Measurements from ENCODE around the gene HMG20A.

Gene HMG20A

GRCh38 chr15:77425104-77425503, 4.4 kb downstream of the HMG20A start:
- in situ Hi-C loops (cut with MboI; ENCODE audit: low sequenced_read_pairs): no loop called here

GRCh38 chr15:77426377-77426776, 5.7 kb downstream of the HMG20A start:
- in situ Hi-C loops (cut with MboI; ENCODE audit: low sequenced_read_pairs): no loop called here

DNA sequence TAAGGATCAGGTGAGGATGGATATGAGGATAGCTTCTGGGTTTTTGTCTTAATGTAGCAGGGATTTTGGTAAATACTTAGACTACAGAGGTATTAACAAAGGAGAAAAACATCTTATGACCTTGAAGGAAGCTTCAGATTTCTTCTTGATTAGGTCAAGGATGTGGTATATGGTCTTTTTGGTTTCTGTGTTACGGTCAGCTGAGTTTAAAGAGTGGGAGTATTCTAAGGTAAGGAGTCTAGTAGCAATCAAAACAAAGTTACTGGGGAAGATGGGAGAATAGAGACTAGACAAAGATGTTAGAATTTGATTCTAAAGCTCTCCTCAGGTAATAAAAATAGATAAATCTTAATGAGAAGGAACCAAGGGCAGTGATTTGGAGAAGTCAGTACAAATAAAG, 6.2 kb downstream of the HMG20A start:
- in situ Hi-C loops (cut with MboI; ENCODE audit: low sequenced_read_pairs): no loop called here

- in situ Hi-C loops (cut with MboI; ENCODE audit: low sequenced_read_pairs): no loop called here
These were observed 9.5 kb downstream of the HMG20A start for GRCh38 chr15:77430213-77430612.

DNA sequence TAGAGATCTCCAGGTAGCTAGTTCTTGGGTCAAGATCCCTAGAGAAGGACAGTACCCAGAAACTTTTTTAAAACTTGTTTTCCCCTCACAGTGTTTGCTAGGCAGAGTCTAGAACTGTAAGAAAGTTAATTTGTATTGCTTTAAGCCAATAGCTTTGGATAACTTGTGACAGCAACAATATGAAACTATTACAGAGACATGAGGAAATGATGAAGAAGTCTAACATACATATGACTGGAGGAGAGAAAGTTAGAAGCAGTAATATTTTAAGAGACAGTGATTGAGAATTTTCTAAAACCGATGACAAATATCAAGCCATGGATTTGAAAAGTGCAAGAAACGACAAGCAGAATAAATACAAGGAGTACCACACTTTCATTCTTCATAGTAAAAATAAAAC, 10.0 kb downstream of the HMG20A start:
- in situ Hi-C loops (cut with MboI; ENCODE audit: low sequenced_read_pairs): no loop called here

DNA sequence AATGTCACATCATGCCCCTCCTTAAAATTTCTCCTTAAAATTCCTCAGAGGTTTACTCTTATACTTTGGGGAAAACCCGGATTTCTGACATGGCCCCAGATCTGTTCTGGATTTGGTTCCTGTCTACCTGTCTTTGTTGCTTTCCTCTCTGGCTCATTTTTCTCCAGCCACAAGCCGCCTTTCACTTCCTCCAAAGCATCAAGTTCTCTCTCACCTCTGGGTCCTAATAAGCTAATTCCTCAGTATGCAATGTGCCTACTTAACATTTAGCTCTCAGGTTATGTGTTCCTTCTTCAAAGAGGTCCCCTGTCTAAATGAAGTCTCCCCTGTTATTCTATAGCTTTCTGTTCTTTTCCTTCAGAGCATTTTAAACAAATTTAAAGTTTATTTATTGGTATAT, 16.1 kb downstream of the HMG20A start:
- in situ Hi-C loops (cut with MboI; ENCODE audit: low sequenced_read_pairs): no loop called here

GRCh38 chr15:77437264-77437663, 16.6 kb downstream of the HMG20A start:
- in situ Hi-C loops (cut with MboI; ENCODE audit: low sequenced_read_pairs): no loop called here

GRCh38 chr15:77440378-77440999, 19.8 kb downstream of the HMG20A start:
- in situ Hi-C loops (cut with MboI; ENCODE audit: low sequenced_read_pairs): no loop called here

GRCh38 chr15:77446840-77447390, 26.2 kb downstream of the HMG20A start:
- in situ Hi-C loops (cut with MboI; ENCODE audit: low sequenced_read_pairs): no loop called here

- in situ Hi-C loops (cut with MboI; ENCODE audit: low sequenced_read_pairs): no loop called here
These were observed 33.6 kb downstream of the HMG20A start for GRCh38 chr15:77454265-77454664.

GRCh38 chr15:77454951-77455350, 34.3 kb downstream of the HMG20A start:
- in situ Hi-C loops (cut with MboI; ENCODE audit: low sequenced_read_pairs): no loop called here

GRCh38 chr15:77455696-77456321, 35.1 kb downstream of the HMG20A start:
- in situ Hi-C loops (cut with MboI; ENCODE audit: low sequenced_read_pairs): no loop called here

DNA sequence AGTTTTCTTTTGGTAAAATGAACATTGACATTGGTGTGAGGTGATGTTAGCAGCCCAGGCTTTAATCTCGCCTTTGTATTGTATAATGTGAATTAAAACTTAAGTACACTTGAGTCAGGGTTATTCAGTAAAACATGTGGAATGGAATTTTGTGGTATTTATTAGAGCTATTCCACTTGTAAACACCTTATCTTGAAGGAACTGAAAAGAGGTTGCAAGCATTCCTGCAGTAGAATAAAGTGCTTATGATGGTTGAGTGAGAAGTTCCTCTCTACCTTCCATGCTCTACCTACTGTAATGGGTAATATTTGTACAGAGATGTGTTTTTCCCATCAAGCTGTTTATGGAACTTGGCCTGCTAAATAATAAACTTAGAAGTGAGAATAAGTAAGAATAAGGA, 36.1 kb downstream of the HMG20A start:
- in situ Hi-C loops (cut with MboI; ENCODE audit: low sequenced_read_pairs): no loop called here

DNA sequence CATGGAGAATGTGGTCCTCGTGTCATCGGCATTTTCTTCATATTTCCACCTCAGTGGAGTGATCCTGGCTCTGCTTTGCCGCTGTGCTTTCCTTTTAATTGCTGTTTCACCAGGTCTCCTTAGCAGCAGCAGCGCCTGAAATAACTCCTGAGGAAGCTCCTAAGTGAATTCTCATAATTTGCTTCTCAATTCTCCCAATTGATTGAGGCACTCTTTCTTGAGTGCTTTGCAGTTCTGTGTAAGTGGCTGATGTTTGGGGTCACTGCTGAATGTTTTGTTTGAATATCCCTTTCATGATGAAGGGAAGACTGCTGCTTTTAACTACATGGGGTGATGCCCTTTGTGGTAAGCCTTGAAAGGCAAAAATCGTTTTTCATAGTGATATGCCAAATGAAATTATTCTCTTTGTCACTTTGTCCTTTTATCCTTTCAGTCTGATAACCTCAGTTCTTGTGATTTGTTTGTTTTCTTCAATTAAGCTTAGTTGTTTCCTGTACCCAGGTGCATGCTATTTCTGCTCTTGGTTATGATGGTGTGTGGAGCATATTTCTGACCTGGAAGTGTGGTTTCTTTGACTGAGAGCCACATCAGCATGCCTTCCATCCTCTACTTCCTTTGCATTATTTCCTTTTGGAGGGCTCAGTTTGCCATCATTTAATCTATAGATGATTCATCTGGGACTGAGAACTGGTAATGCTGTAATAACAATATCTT, 36.7 kb downstream of the HMG20A start:
- in situ Hi-C loops (cut with MboI; ENCODE audit: low sequenced_read_pairs): no loop called here

DNA sequence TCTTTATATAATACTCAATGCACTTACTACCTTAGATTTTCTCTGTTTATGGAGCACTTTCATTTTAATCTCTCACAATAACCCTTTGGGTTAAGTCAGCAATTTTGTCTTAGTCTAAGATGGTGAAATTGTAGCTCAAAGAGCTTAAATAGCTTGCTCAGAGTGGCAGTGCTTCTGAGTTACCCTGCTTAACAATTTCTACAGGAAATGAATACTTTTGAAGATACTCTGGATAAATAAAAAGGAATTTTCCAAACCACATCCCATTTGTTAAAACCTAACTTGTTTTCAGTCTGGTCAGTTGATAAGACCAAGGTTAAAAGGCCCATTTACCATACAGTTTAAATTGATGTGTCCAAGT, 37.2 kb downstream of the HMG20A start:
- in situ Hi-C loops (cut with MboI; ENCODE audit: low sequenced_read_pairs): no loop called here

DNA sequence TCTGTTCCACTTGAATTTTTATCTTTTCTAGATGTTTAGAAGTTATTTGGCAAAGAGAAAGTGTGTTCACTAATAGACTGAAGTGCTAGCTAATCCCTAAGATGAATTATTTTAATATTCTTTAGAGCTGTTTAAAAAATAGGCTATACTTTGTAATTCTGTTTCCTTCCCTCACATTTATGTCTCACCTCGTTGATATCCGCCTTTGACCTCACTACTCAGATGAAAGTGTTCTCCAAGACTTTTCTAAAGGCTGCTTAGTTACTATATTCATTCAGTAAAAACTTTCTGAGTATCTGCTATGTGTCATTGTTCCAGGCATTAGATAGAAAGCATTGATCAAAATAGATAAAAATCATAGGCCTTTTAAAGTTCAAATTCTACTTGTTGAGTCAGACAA, 38.3 kb downstream of the HMG20A start:
- in situ Hi-C loops (cut with MboI; ENCODE audit: low sequenced_read_pairs): no loop called here

DNA sequence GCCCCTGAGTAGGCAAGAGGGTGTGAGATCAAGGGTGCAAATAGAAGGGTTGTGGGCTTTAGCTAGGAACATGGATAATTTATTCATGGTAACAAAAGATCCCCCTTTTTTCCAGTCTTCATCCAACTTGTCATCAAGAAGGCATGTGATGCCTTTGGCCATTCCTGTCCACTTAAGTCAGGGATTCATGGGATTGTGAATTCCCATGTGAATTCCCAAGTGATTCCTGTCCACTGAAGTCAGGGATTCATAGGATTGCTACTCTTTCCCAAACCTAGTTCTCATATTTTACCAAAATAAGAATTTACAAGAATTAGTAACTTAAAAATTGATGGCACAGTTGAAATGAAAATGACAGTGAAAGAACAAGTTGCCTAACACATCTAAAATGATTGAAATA, 40.8 kb downstream of the HMG20A start:
- in situ Hi-C loops (cut with MboI; ENCODE audit: low sequenced_read_pairs): no loop called here

- in situ Hi-C loops (cut with MboI; ENCODE audit: low sequenced_read_pairs): no loop called here
These were observed 43.6 kb downstream of the HMG20A start for GRCh38 chr15:77464129-77464865.

DNA sequence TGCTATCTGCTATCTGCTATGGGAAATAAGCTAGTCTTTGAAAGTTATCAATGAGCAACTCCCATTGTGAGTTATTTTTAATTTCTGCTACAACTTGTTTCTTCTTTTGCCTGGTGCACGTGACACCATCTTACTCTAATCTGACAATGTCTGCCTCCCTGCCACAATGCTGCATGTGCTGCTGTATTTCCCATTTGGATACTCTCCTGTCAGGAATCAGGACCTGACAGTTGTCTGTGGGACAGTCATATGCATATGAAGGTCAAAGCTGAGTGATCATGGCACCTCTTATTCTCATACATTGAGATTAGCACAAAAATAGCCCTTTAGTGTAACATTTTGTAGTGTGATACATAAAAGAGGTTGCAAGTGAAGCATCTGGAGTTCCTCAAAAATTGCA, 45.8 kb downstream of the HMG20A start:
- in situ Hi-C loops (cut with MboI; ENCODE audit: low sequenced_read_pairs): no loop called here

DNA sequence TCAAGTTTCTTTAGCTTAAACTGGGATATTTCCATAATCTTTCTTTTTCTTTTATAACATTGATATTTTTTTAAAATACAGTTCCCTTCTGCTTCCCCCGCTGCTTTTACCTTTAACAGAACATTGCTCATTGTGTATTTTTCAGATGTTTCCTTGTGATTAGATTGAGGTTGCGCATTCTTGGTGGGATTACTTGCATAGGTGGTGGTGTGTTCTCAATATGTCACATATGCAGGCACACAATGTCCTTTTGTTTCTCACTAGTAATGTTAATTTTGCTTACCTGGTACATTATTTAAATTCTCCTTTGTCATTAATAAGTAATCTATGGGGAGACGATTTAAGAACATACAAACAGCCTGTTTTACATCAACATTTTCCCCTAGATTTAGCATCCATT, 48.2 kb downstream of the HMG20A start:
- in situ Hi-C loops (cut with MboI; ENCODE audit: low sequenced_read_pairs): no loop called here

GRCh38 chr15:77470235-77470634, 49.5 kb downstream of the HMG20A start:
- in situ Hi-C loops (cut with MboI; ENCODE audit: low sequenced_read_pairs): no loop called here
